GM12864 (cell line): ENCODE results near the gene POR.

Experiments
- DNase-seq: peaks from one replicate; pipeline ENCODE4 v3.0.0-alpha.2; 2011; ENCODE audit warnings: low read depth
- H3K4me3 ChIP-seq: 2 replicates; pipeline ENCODE4 v1.5.1; 2011; ENCODE audit warnings: mild to moderate bottlenecking, low read depth, low read length, control low read depth
- TF ChIP-seq, protein P1 (sequence below): IDR thresholded peaks from 2 replicates; pipeline ENCODE4 v1.5.1; 2011; ENCODE audit warnings: low read depth, mild to moderate bottlenecking, moderate library complexity, low read length, control low read depth, inconsistent platforms; ENCODE audit errors: missing control alignments

POR gene

GRCh38 chr7:75965617-75966016 lies 50.7 kb downstream of the POR start:
- TF ChIP-seq, protein P1, sequence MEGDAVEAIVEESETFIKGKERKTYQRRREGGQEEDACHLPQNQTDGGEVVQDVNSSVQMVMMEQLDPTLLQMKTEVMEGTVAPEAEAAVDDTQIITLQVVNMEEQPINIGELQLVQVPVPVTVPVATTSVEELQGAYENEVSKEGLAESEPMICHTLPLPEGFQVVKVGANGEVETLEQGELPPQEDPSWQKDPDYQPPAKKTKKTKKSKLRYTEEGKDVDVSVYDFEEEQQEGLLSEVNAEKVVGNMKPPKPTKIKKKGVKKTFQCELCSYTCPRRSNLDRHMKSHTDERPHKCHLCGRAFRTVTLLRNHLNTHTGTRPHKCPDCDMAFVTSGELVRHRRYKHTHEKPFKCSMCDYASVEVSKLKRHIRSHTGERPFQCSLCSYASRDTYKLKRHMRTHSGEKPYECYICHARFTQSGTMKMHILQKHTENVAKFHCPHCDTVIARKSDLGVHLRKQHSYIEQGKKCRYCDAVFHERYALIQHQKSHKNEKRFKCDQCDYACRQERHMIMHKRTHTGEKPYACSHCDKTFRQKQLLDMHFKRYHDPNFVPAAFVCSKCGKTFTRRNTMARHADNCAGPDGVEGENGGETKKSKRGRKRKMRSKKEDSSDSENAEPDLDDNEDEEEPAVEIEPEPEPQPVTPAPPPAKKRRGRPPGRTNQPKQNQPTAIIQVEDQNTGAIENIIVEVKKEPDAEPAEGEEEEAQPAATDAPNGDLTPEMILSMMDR: no peak
- H3K4me3 ChIP-seq: no peak overlapping the region
- no peak for DNase-seq

DNA sequence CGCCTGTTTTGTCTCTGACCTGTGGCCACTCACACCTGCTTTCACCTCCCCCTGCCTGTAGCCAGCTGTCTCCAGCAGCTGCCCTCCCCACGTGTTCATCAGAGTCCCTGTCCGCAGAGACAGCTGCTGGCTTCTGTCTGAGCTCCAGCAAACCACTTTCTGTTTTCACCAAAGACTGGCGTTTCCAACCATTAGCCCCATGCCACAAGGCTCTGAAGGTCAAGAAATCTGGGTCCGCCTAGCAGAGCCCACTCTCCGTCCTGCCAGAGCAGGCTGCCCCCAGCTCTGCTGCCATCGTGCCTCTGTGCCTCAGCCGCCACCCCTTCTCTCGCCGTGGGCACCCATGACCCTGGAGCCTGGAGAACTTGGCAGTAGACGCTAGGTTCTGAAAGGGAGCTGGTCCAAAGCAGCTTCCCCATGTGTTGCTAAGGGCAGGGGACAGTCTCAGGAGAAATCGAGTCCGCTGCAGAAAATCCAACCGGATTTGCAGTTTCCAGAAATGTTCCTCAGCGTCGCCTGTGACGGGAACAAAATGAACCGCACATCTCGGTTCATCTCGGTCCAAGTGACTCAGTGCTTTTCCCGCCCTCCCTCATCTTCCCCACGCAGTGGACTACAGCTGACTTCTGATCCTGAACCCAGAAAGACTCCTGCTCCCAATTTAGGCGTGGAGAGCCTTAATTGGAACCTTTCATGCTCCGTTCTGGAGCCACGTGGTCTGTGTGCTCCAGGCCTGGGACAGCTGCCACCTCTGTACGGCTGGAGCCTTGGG lies 51.4 kb downstream of the POR start:
- no peak overlapping the region for H3K4me3 ChIP-seq
- no peak for DNase-seq
- TF ChIP-seq, protein P1: no peak

- TF ChIP-seq, protein P1: no peak
- H3K4me3 ChIP-seq: no peak overlapping the region
- DNase-seq: no peak
Measured at GRCh38 chr7:75967055-75967454, 52.1 kb downstream of the POR start.

- no peak overlapping the region for H3K4me3 ChIP-seq
- TF ChIP-seq, protein P1: no peak
- no peak for DNase-seq
Measured at GRCh38 chr7:75967487-75967997, 52.6 kb downstream of the POR start.

- no peak for DNase-seq
- TF ChIP-seq, protein P1: no peak
- no peak overlapping the region for H3K4me3 ChIP-seq
Measured at GRCh38 chr7:75968012-75968411, 53.1 kb downstream of the POR start.

DNA sequence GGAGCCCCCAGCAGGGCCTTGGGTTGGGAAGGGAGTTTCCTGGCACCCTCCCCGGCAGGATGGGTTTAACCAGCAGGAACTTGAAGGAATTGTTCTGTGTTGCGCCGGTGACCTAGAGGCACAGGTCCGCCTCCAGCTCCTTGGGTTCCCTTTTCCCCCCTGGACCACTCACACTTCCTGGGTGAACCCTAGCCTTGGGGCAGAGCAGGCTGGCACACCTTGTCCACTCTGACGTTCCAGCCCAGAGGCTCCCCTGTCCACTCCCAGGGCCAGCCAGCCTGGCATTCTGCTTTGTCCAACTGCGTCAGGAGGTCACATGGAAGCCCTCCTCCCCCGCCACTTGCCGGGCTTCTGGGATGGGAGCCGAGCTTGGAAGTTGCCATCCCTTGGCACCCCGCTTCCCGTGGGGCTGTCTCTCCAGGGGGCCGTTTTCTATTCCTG lies 53.6 kb downstream of the POR start:
- no peak for DNase-seq
- no peak overlapping the region for H3K4me3 ChIP-seq
- TF ChIP-seq, protein P1: no peak

DNA sequence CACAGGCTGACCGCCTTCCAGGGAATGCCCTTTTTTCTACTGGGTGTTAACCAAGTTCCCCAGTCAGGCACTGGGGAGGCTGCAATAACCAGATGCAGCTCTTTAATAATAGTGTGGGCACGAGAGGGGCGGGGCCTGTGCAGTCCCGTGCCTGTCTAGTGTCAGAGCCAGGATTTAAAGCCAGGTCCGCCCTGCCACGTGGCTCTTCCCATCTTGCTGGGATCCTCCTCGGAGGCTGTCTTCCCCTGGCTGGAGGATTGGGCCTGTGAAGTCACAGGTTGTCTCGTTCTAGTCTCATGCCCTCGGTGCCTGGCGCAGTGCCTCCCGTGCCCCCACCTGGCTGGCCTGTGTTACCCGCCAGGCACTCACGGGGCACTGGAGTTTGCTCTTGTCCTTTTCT lies 54.2 kb downstream of the POR start:
- TF ChIP-seq, protein P1: no peak
- no peak for DNase-seq
- H3K4me3 ChIP-seq: no peak overlapping the region
